Colonic mucosa (tissue), 4 donors: ENCODE measurements around the gene FBXL14. TPM values are rescaled to one million over a fixed set of nuclear protein-coding genes. Genes with fewer than 3 reads are reported as not detected.

Experiments used
- DNase-seq: peaks from one replicate; pipeline ENCODE4 v3.0.0-alpha.2; 2020
- H3K27ac ChIP-seq: fragments of 200-600 bp; one replicate; pipeline ENCODE4 v1.8.0; 2021
- H3K27me3 ChIP-seq: fragments of 200-600 bp; one replicate; pipeline ENCODE4 v1.8.0; 2021
- H3K36me3 ChIP-seq: fragments of 200-600 bp; one replicate; pipeline ENCODE4 v1.8.0; 2021
- H3K4me1 ChIP-seq: fragments of 200-600 bp; one replicate; pipeline ENCODE4 v1.8.0; 2021; ENCODE audit warnings: mild to moderate bottlenecking
- H3K4me3 ChIP-seq: fragments of 200-600 bp; one replicate; pipeline ENCODE4 v1.8.0; 2021
- H3K9ac ChIP-seq, 2 donors: one replicate each; pipeline ENCODE4 v1.7.0; 2013; ENCODE audit warnings: control low read depth in 2 of 2, low read depth in 2 of 2, low read length in 2 of 2
- H3K9me3 ChIP-seq: fragments of 200-600 bp; one replicate; pipeline ENCODE4 v1.8.0; 2021
- CTCF ChIP-seq: fragments of 200-600 bp; IDR thresholded peaks from one replicate; pipeline ENCODE4 v1.8.0; 2022; ENCODE audit warnings: antibody characterized with exemption, mild to moderate bottlenecking
- intact Hi-C: fragments of 100-400 bp; cut with DNase I; formaldehyde crosslinking; loops from one replicate; pipeline ENCODE4 v1.14.1; 2022
- total RNA-seq, 2 donors: library from RNA; stranded (reverse); fragmentation: NEBNext Ultra II Directional in 1 of 2; extraction: Animal tissue kit (Norgen Biotek cat#: 25700) in 1 of 2; gene quantifications; one replicate each; pipeline ENCODE4 v1.2.1, GENCODE V29; 2021
- donor health status: healthy.
- donor health status: DM: no; HTN: no; CAD: no.
- donor health status: DM: no; HTN: no; CAD: no.

FBXL14 gene
- total RNA-seq, 2 donors from 2014 or later: 32.3 to 37.4 TPM

- DNase-seq: no peak
- H3K27me3 ChIP-seq: peaks cover 17% of the 10 kb centered on the region
These were observed 65.6 kb downstream of the FBXL14 start for GRCh38 chr12:1528791-1529190.

GRCh38 chr12:1527789-1528188, 66.6 kb downstream of the FBXL14 start:
- H3K4me3 ChIP-seq: no peak overlapping the region
- H3K9me3 ChIP-seq: no peaks in the 10 kb centered on the region
- no peaks in the 10 kb centered on the region for H3K4me1 ChIP-seq
- H3K36me3 ChIP-seq: no peaks in the 10 kb centered on the region
- TF ChIP-seq CTCF: no peak
- no peak for DNase-seq
- peaks cover 17% of the 10 kb centered on the region for H3K27me3 ChIP-seq
- H3K9ac ChIP-seq: no peak overlapping the region
- H3K27ac ChIP-seq: no peak overlapping the region
- intact Hi-C loops: no loop called here

More at GRCh38 chr12:1528791-1529190, 65.6 kb downstream of the FBXL14 start:
- H3K27ac ChIP-seq: no peak overlapping the region
- intact Hi-C loops: no loop called here
- H3K4me1 ChIP-seq: no peaks in the 10 kb centered on the region
- no peak for TF ChIP-seq CTCF
- no peaks in the 10 kb centered on the region for H3K9me3 ChIP-seq
- no peaks in the 10 kb centered on the region for H3K36me3 ChIP-seq
- H3K9ac ChIP-seq: no peak overlapping the region
- no peak overlapping the region for H3K4me3 ChIP-seq

GRCh38 chr12:1525858-1526257, 68.5 kb downstream of the FBXL14 start:
- Histone ChIP-seq H3K27ac (no peak overlapping the region), H3K9ac (no peak overlapping the region)
- intact Hi-C loops: no loop called here

GRCh38 chr12:1523558-1524050, 70.8 kb downstream of the FBXL14 start:
- no peaks in the 10 kb centered on the region for H3K9me3 ChIP-seq
- H3K27ac ChIP-seq: no peak overlapping the region
- no peak overlapping the region for H3K4me3 ChIP-seq
- no peak overlapping the region for H3K9ac ChIP-seq
- DNase-seq: no peak
- no peaks in the 10 kb centered on the region for H3K4me1 ChIP-seq
- intact Hi-C loops: no loop called here
- H3K36me3 ChIP-seq: no peaks in the 10 kb centered on the region
- TF ChIP-seq CTCF: no peak
- no peaks in the 10 kb centered on the region for H3K27me3 ChIP-seq

More at GRCh38 chr12:1525858-1526257, 68.5 kb downstream of the FBXL14 start:
- Histone ChIP-seq H3K9me3 (no peaks in the 10 kb centered on the region), H3K4me1 (no peaks in the 10 kb centered on the region), H3K27me3 (no peaks in the 10 kb centered on the region), H3K4me3 (no peak overlapping the region), H3K36me3 (no peaks in the 10 kb centered on the region)
- DNase-seq: no peak
- no peak for TF ChIP-seq CTCF

DNA sequence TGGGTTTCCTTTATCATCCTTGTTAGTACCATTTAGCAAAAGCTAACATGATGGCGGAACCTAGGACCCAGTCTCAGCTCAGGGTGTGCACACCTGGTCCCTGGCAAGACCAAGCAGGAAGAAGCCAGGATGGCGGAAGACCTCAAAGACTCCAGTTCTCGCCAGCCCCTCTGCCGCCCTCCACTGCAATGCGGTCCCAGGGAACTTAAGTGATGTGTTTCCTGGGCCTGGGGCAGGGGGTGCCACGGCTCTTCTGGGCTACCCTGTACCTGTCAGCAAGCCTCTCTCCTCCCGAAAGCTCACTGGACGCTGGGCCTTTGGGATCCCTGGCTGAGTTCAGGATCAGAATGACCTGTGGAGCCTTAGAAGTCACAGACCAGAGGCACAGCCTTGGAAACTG, 71.3 kb downstream of the FBXL14 start:
- Histone ChIP-seq H3K27me3 (no peaks in the 10 kb centered on the region), H3K36me3 (no peaks in the 10 kb centered on the region), H3K27ac (no peak overlapping the region), H3K4me3 (no peak overlapping the region), H3K9ac (no peak overlapping the region), H3K9me3 (no peaks in the 10 kb centered on the region), H3K4me1 (no peaks in the 10 kb centered on the region)
- no peak for DNase-seq
- intact Hi-C loops: no loop called here
- no peak for TF ChIP-seq CTCF
